ENCODE measurements around the gene HMX1. TPM values are rescaled to one million over a fixed set of nuclear protein-coding genes. Genes with fewer than 3 reads are reported as not detected.
A peak's percentile ranks its signal among the peaks of the same experiment; 100 is the strongest.

Gene HMX1
- total RNA-seq, 2 experiments from 2014 or later = not detected

GRCh38 chr4:8851321-8852117, 20.1 kb downstream of the HMX1 start:
- H3K9me3 ChIP-seq (ENCODE audit: control insufficient read depth in 1 of 2, insufficient read depth in 1 of 2, low read length in 2 of 2) = peaks cover 0 to 60% of the 10 kb centered on the region in 2 experiments
- Mint-ChIP-seq H3K27me3 (peaks cover 45% of the 10 kb centered on the region), H3K36me3 (ENCODE audit: low read depth) (no peaks in the 10 kb centered on the region), H3K4me1 (ENCODE audit: low read depth) (no peaks in the 10 kb centered on the region), H3K9me3 (no peaks in the 10 kb centered on the region), H3K27ac (no peak overlapping the region), H3K4me3 (no peak overlapping the region)
- ATAC-seq (ENCODE audit: poor library complexity) (no peak), DNase-seq (no peak)
- ChIA-PET POLR2A (no interaction called here), CTCF (no interaction called here)
- H3K27me3 ChIP-seq (ENCODE audit: control insufficient read depth in 1 of 2, insufficient read depth in 2 of 2, low read length in 2 of 2) = peaks cover 24 to 28% of the 10 kb centered on the region in 2 experiments
- no peaks in the 10 kb centered on the region for H3K4me1 ChIP-seq (ENCODE audit: insufficient read depth, low read length)
- no peaks in the 10 kb centered on the region for H3K36me3 ChIP-seq (ENCODE audit: insufficient read depth, low read length)
- intact Hi-C loops (cut with DNase I, micrococcal nuclease) = no loop called here
- TF ChIP-seq, protein P1, sequence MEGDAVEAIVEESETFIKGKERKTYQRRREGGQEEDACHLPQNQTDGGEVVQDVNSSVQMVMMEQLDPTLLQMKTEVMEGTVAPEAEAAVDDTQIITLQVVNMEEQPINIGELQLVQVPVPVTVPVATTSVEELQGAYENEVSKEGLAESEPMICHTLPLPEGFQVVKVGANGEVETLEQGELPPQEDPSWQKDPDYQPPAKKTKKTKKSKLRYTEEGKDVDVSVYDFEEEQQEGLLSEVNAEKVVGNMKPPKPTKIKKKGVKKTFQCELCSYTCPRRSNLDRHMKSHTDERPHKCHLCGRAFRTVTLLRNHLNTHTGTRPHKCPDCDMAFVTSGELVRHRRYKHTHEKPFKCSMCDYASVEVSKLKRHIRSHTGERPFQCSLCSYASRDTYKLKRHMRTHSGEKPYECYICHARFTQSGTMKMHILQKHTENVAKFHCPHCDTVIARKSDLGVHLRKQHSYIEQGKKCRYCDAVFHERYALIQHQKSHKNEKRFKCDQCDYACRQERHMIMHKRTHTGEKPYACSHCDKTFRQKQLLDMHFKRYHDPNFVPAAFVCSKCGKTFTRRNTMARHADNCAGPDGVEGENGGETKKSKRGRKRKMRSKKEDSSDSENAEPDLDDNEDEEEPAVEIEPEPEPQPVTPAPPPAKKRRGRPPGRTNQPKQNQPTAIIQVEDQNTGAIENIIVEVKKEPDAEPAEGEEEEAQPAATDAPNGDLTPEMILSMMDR (IDR thresholded peaks at IDR 0.05) = no peak
- no peak overlapping the region for H3K4me3 ChIP-seq (ENCODE audit: low read length)
- no peak overlapping the region for H3K27ac ChIP-seq (ENCODE audit: low read depth in 1 of 2, low read length in 2 of 2)

GRCh38 chr4:8850830-8851188, 20.8 kb downstream of the HMX1 start:
- Histone ChIP-seq H3K9me3 (ENCODE audit: control insufficient read depth in 1 of 2, insufficient read depth in 1 of 2, low read length in 2 of 2) (peaks cover 0 to 59% of the 10 kb centered on the region in 2 experiments), H3K4me1 (ENCODE audit: insufficient read depth, low read length) (no peaks in the 10 kb centered on the region), H3K27ac (ENCODE audit: low read depth in 1 of 2, low read length in 2 of 2) (no peak overlapping the region), H3K27me3 (ENCODE audit: control insufficient read depth in 1 of 2, insufficient read depth in 2 of 2, low read length in 2 of 2) (peaks cover 16 to 22% of the 10 kb centered on the region in 2 experiments), H3K4me3 (ENCODE audit: low read length) (no peak overlapping the region), H3K36me3 (ENCODE audit: insufficient read depth, low read length) (no peaks in the 10 kb centered on the region)
- POLR2A ChIA-PET = no interaction called here
- H3K27ac Mint-ChIP-seq = no peak overlapping the region
- ATAC-seq (ENCODE audit: poor library complexity) (no peak), DNase-seq (no peak)
- no peaks in the 10 kb centered on the region for H3K4me1 Mint-ChIP-seq (ENCODE audit: low read depth)
- H3K9me3 Mint-ChIP-seq = no peaks in the 10 kb centered on the region
- no peaks in the 10 kb centered on the region for H3K36me3 Mint-ChIP-seq (ENCODE audit: low read depth)
- CTCF ChIA-PET = no interaction called here
- H3K27me3 Mint-ChIP-seq = peaks cover 37% of the 10 kb centered on the region
- TF ChIP-seq, protein P1 (IDR thresholded peaks at IDR 0.05) = no peak
- no peak overlapping the region for H3K4me3 Mint-ChIP-seq
- intact Hi-C loops (cut with DNase I, micrococcal nuclease) = no loop called here

- peaks cover 11 to 17% of the 10 kb centered on the region in 2 experiments for H3K27me3 ChIP-seq (ENCODE audit: control insufficient read depth in 1 of 2, insufficient read depth in 2 of 2, low read length in 2 of 2)
- no peaks in the 10 kb centered on the region for H3K36me3 ChIP-seq (ENCODE audit: insufficient read depth, low read length)
- Mint-ChIP-seq H3K4me3 (no peak overlapping the region), H3K27me3 (peaks cover 32% of the 10 kb centered on the region), H3K27ac (no peak overlapping the region), H3K4me1 (ENCODE audit: low read depth) (no peaks in the 10 kb centered on the region), H3K36me3 (ENCODE audit: low read depth) (no peaks in the 10 kb centered on the region), H3K9me3 (no peaks in the 10 kb centered on the region)
- ATAC-seq (ENCODE audit: poor library complexity) (no peak), DNase-seq (peak in 1 of 14 experiments; percentile 0)
- ChIA-PET CTCF (no interaction called here), POLR2A (no interaction called here)
- TF ChIP-seq, protein P1 (IDR thresholded peaks at IDR 0.05) = no peak
- H3K27ac ChIP-seq (ENCODE audit: low read depth in 1 of 2, low read length in 2 of 2) = no peak overlapping the region
- H3K4me1 ChIP-seq (ENCODE audit: insufficient read depth, low read length) = no peaks in the 10 kb centered on the region
- H3K4me3 ChIP-seq (ENCODE audit: low read length) = no peak overlapping the region
- intact Hi-C loops (cut with DNase I, micrococcal nuclease) = no loop called here
- H3K9me3 ChIP-seq (ENCODE audit: control insufficient read depth in 1 of 2, insufficient read depth in 1 of 2, low read length in 2 of 2) = peaks cover 0 to 56% of the 10 kb centered on the region in 2 experiments
These were observed 21.4 kb downstream of the HMX1 start for GRCh38 chr4:8850074-8850829.
